Skeletal muscle satellite cell (primary cell): ENCODE measurements around the gene STK32C.

ENCODE experiments used
- H3K27me3 ChIP-seq: 2 replicates; pipeline ENCODE4 v1.7.0; 2013; ENCODE audit warnings: low read length; ENCODE audit not compliant: control insufficient read depth, insufficient read depth
- H3K36me3 ChIP-seq: 2 replicates; pipeline ENCODE4 v1.7.0; 2013; ENCODE audit warnings: mild to moderate bottlenecking, control low read depth, low read length; ENCODE audit not compliant: insufficient read depth
- H3K4me1 ChIP-seq: 2 replicates; pipeline ENCODE4 v1.7.0; 2013; ENCODE audit warnings: low read length; ENCODE audit not compliant: control insufficient read depth, insufficient read depth
- H3K4me2 ChIP-seq: 2 replicates; pipeline ENCODE4 v1.7.0; 2013; ENCODE audit warnings: mild to moderate bottlenecking, low read length
- H3K4me3 ChIP-seq: 2 replicates; pipeline ENCODE4 v1.7.0; 2013; ENCODE audit warnings: low read length
- H3K9ac ChIP-seq: 2 replicates; pipeline ENCODE4 v1.7.0; 2013; ENCODE audit warnings: mild to moderate bottlenecking, low read depth, low read length, moderate library complexity
- H3K9me3 ChIP-seq: replicated peaks from 2 replicates; pipeline ENCODE4 v1.7.0; 2013; ENCODE audit warnings: mild to moderate bottlenecking, control low read depth, low read length

The STK32C gene

GRCh38 chr10:132253092-132253687 is 54.6 kb downstream of the STK32C start:
- no peaks in the 10 kb centered on the region for H3K9me3 ChIP-seq
- H3K4me1 ChIP-seq = peaks cover 13% of the 10 kb centered on the region
- H3K4me3 ChIP-seq = no peak overlapping the region
- H3K9ac ChIP-seq = no peak overlapping the region
- no peaks in the 10 kb centered on the region for H3K36me3 ChIP-seq
- no peak overlapping the region for H3K4me2 ChIP-seq
- H3K27me3 ChIP-seq = no peaks in the 10 kb centered on the region

- H3K4me3 ChIP-seq = no peak overlapping the region
- H3K9ac ChIP-seq = no peak overlapping the region
- peaks cover 18% of the 10 kb centered on the region for H3K4me1 ChIP-seq
- no peak overlapping the region for H3K4me2 ChIP-seq
- no peaks in the 10 kb centered on the region for H3K36me3 ChIP-seq
- no peaks in the 10 kb centered on the region for H3K27me3 ChIP-seq
- no peaks in the 10 kb centered on the region for H3K9me3 ChIP-seq
Observed at GRCh38 chr10:132252412-132252811, 55.3 kb downstream of the STK32C start.

GRCh38 chr10:132251928-132252327 is 55.8 kb downstream of the STK32C start:
- Histone ChIP-seq H3K36me3 (no peaks in the 10 kb centered on the region), H3K4me3 (no peak overlapping the region), H3K27me3 (no peaks in the 10 kb centered on the region), H3K9me3 (no peaks in the 10 kb centered on the region), H3K4me1 (peaks cover 13% of the 10 kb centered on the region), H3K9ac (no peak overlapping the region), H3K4me2 (no peak overlapping the region)

- Histone ChIP-seq H3K9ac (no peak overlapping the region), H3K9me3 (no peaks in the 10 kb centered on the region), H3K27me3 (no peaks in the 10 kb centered on the region), H3K4me2 (no peak overlapping the region), H3K36me3 (no peaks in the 10 kb centered on the region), H3K4me1 (peaks cover 11% of the 10 kb centered on the region), H3K4me3 (no peak overlapping the region)
Observed at GRCh38 chr10:132250481-132251475, 57.0 kb downstream of the STK32C start.

- Histone ChIP-seq H3K4me3 (no peak overlapping the region), H3K4me2 (no peak overlapping the region), H3K27me3 (no peaks in the 10 kb centered on the region), H3K9ac (no peak overlapping the region), H3K9me3 (no peaks in the 10 kb centered on the region), H3K4me1 (peaks cover 11% of the 10 kb centered on the region), H3K36me3 (no peaks in the 10 kb centered on the region)
Observed at GRCh38 chr10:132249824-132250375, 57.9 kb downstream of the STK32C start.

DNA sequence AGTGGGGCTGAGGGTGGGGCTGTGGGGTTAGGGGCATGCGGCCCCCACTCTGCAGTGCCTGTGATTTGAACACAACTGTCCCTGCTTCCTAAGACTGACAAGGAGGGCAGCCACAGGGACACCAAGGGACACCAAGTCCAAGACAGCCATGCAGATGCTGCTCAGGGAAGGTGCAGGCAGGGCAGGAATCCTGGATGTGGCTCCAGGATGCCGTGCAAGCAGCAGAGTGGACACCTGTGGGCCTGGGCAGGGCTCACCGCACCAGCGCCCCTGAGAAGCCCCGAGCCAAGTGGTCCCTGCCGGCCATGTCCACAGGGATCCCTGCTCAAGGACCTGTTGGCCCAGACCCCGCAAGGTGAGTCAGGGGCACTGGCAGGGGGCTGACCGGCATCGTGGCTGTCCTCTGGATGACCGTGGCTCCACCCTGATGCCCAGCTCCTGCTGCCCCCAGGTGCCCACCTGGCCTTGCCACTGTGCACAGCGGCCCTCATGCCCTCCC is 58.5 kb downstream of the STK32C start:
- no peak overlapping the region for H3K4me3 ChIP-seq
- H3K4me1 ChIP-seq = peaks cover 11% of the 10 kb centered on the region
- H3K4me2 ChIP-seq = no peak overlapping the region
- H3K27me3 ChIP-seq = no peaks in the 10 kb centered on the region
- no peaks in the 10 kb centered on the region for H3K9me3 ChIP-seq
- H3K9ac ChIP-seq = no peak overlapping the region
- no peaks in the 10 kb centered on the region for H3K36me3 ChIP-seq

DNA sequence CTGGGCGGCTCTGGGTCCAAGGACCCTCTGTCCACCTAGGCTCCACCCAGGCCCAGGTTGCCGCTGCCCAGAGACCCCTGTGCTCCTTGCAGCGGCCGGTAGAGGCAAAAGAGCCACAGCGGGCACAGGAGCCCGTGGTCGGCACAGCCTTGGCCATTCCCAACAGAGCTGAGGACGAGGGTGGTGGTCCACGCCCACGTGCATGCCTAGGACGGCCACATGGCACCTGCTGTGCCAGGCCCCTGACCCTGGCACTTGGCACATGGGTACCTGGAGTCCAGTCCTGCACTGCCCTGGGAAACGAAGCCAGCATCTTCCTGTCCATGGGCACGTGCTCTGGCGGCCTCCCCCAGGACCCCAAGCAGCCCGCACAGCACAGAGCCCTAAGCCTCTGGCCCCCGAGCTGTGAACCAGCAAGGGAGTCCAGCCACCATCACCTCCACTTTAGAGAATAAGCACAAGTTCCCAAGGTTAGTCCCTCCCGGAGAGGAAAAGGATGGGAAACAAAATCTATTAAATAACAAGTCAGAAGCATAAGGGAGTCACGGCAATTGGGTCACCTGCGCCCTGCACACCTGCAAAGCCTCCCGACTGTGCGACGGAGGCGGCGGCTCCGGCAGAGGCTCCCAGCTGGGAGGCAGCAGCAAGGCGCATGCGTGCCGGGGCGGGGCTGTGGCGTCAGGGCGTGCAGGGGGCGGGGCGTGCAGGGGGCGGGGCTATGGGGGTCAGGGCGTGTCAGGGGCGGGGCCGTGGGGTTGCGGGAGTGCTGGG is 59.1 kb downstream of the STK32C start:
- H3K9me3 ChIP-seq = no peaks in the 10 kb centered on the region
- no peaks in the 10 kb centered on the region for H3K27me3 ChIP-seq
- peak overlapping the region; percentile 63 for H3K4me2 ChIP-seq
- H3K4me1 ChIP-seq = peaks cover 11% of the 10 kb centered on the region
- peak overlapping the region; percentile 64 for H3K4me3 ChIP-seq
- peak overlapping the region; percentile 42 for H3K9ac ChIP-seq
- no peaks in the 10 kb centered on the region for H3K36me3 ChIP-seq

DNA sequence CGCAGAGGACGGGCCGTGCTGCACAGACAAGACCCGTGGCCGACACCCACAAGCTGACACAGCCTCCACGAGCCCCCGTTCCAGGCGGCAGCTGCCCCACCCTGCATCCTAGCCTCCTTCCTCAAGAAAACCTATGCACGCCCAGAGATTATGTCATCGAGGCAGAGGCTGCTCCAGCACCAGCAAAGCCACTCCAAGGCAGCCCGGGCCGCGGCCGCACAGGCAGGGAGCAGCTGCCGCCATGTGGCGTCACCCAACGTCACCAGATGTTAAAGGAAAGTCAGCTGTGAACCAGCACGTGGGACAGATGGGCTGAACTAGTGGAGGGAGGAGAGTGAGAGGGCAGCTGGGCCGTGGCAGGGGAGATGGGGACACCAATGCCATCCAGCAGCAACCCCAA is 59.8 kb downstream of the STK32C start:
- Histone ChIP-seq H3K4me1 (peaks cover 11% of the 10 kb centered on the region), H3K4me3 (peak overlapping the region; percentile 64), H3K27me3 (no peaks in the 10 kb centered on the region), H3K9me3 (no peaks in the 10 kb centered on the region), H3K36me3 (no peaks in the 10 kb centered on the region), H3K9ac (no peak overlapping the region), H3K4me2 (peak overlapping the region; percentile 63)

- H3K4me1 ChIP-seq = peaks cover 14% of the 10 kb centered on the region
- H3K4me2 ChIP-seq = no peak overlapping the region
- no peak overlapping the region for H3K4me3 ChIP-seq
- no peaks in the 10 kb centered on the region for H3K36me3 ChIP-seq
- H3K27me3 ChIP-seq = peaks cover 5% of the 10 kb centered on the region
- H3K9ac ChIP-seq = no peak overlapping the region
- H3K9me3 ChIP-seq = no peaks in the 10 kb centered on the region
Observed at GRCh38 chr10:132246296-132246695, 61.5 kb downstream of the STK32C start.

DNA sequence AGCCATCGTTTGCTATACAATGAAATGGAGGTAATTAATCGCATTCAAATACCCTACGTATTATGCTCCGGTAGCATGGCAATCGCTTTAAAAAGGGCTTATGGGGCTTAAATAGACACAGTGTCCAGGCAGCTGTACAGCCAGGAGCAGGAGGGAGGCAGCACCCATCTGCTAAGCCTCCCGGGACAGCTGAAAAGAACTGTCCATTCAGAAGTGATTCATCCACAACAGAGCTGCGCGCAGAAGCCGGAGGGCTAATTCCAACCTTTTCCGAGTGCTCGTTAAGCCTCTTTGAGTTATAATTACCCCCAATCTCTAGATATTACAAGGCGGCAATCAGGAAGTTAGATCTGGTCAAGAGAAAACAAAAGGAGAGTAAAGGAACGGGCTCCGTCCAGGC is 62.7 kb downstream of the STK32C start:
- Histone ChIP-seq H3K4me2 (no peak overlapping the region), H3K36me3 (no peaks in the 10 kb centered on the region), H3K9ac (no peak overlapping the region), H3K9me3 (no peaks in the 10 kb centered on the region), H3K4me3 (no peak overlapping the region), H3K4me1 (peaks cover 14% of the 10 kb centered on the region), H3K27me3 (peaks cover 11% of the 10 kb centered on the region)

DNA sequence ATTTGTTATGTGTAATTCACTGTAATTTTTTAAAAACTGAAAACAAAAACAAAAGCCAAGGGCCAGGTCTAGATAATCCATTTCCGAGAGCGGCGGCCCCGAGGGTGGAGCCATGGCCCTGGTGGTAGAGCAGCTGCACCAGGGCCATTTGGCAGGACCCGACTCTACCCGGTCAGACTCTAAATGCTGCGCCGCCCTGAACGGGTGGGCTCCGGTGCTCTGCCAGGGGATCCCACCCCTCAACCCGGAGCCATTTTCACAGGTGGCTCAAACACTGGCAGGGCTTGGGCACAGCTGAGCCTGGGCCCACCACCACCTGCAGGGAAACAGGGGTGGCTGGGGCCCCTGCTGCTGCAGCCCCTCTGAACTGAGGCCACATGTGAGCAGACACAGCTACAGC is 64.1 kb downstream of the STK32C start:
- peaks cover 13% of the 10 kb centered on the region for H3K4me1 ChIP-seq
- H3K9me3 ChIP-seq = no peaks in the 10 kb centered on the region
- no peak overlapping the region for H3K9ac ChIP-seq
- H3K4me2 ChIP-seq = no peak overlapping the region
- H3K36me3 ChIP-seq = no peaks in the 10 kb centered on the region
- peaks cover 11% of the 10 kb centered on the region for H3K27me3 ChIP-seq
- H3K4me3 ChIP-seq = no peak overlapping the region
